A673 (cell line): ENCODE data around the gene ATP10A. TPM values are rescaled to one million over a fixed set of nuclear protein-coding genes. Genes with fewer than 3 reads are reported as not detected.
"Not testable (repeated sequence)": the region's sequence is repeated elsewhere in the genome, so short reads cannot be mapped to it uniquely, and the experiment has no call there.

Source experiments
- BruUV-seq: library from RNA; stranded (reverse); fragments of 400-500 nt; replicated peaks from 2 replicates; lab custom pipeline; 2021; lab: Mats Ljungman, UMichigan
- CTCF ChIA-PET: fragments of 300-600 bp; sonication (Branson Sonifier 250); formaldehyde crosslinking; loops from one replicate; lab custom pipeline; 2022; ENCODE audit warnings: antibody characterized with exemption; lab: Charles Lee
- POLR2A ChIA-PET: fragments of 300-600 bp; sonication (Branson Sonifier 250); formaldehyde crosslinking; loops from one replicate; lab custom pipeline; 2022; ENCODE audit warnings: antibody characterized with exemption; ENCODE audit not compliant: low non-redundant PET; lab: Charles Lee
- DNase-seq: peaks from one replicate; pipeline ENCODE4 v3.0.0-alpha.2; 2015; ENCODE audit warnings: low spot score
- H3K27ac ChIP-seq: fragments of 200-600 bp; sonication (generic); 2 replicates; pipeline ENCODE4 v1.5.1; 2016; ENCODE audit warnings: mixed run types, low read depth, mild to moderate bottlenecking, mixed read lengths, antibody characterized with exemption, low read length; ENCODE audit not compliant: poor library complexity, severe bottlenecking
- H3K27me3 ChIP-seq: fragments of 200-600 bp; sonication (generic); replicated peaks from 2 replicates; pipeline ENCODE4 v1.6.1; 2017; ENCODE audit warnings: mixed run types, low read depth, mild to moderate bottlenecking, mixed read lengths, antibody characterized with exemption, low read length; ENCODE audit not compliant: insufficient read depth, poor library complexity
- H3K36me3 ChIP-seq: fragments of 200-600 bp; sonication (generic); 2 replicates; pipeline ENCODE4 v1.6.1; 2016; ENCODE audit warnings: mixed run types, mild to moderate bottlenecking, mixed read lengths, antibody characterized with exemption, low read length; ENCODE audit not compliant: insufficient read depth, poor library complexity, severe bottlenecking
- H3K4me1 ChIP-seq: fragments of 200-600 bp; sonication (generic); 2 replicates; pipeline ENCODE4 v1.6.1; 2017; ENCODE audit warnings: mixed run types, mild to moderate bottlenecking, mixed read lengths, antibody characterized with exemption, low read length; ENCODE audit not compliant: insufficient read depth, poor library complexity, severe bottlenecking
- H3K4me3 ChIP-seq: fragments of 200-600 bp; sonication (generic); 2 replicates; pipeline ENCODE4 v1.5.1; 2016; ENCODE audit warnings: low read depth, mixed run types, mild to moderate bottlenecking, mixed read lengths, low read length; ENCODE audit not compliant: poor library complexity, severe bottlenecking
- H3K9me3 ChIP-seq: fragments of 200-600 bp; sonication (generic); 2 replicates; pipeline ENCODE4 v1.6.1; 2016; ENCODE audit warnings: mixed run types, low read depth, mild to moderate bottlenecking, mixed read lengths, antibody characterized with exemption, low read length; ENCODE audit not compliant: poor library complexity, severe bottlenecking
- EZH2 ChIP-seq: fragments of 200-600 bp; sonication (generic); IDR thresholded peaks from 2 replicates; pipeline ENCODE4 v1.6.1; 2017; ENCODE audit warnings: borderline replicate concordance, low read depth, mild to moderate bottlenecking, mixed read lengths, antibody characterized with exemption, low read length; ENCODE audit not compliant: poor library complexity, severe bottlenecking
- intact Hi-C: fragments of 100-400 bp; cut with micrococcal nuclease; formaldehyde crosslinking; loops from one replicate; pipeline ENCODE4 v1.10.0; 2022; ENCODE audit not compliant: unreplicated experiment
- total RNA-seq: library from RNA; stranded (reverse); gene quantifications from 2 replicates; pipeline ENCODE4 v1.2.3, GENCODE V29; 2021
- TF ChIP-seq, protein P1 (sequence below): fragments of 300-800, 200-600 bp; sonication (generic); conservative IDR thresholded peaks from 2 replicates; pipeline ENCODE4 v1.5.1; 2017; ENCODE audit warnings: low read depth, mild to moderate bottlenecking, antibody characterized with exemption, low read length, moderate library complexity, mixed read lengths

ATP10A gene
- total RNA-seq, 1 experiment from 2014 or later: not detected

DNA sequence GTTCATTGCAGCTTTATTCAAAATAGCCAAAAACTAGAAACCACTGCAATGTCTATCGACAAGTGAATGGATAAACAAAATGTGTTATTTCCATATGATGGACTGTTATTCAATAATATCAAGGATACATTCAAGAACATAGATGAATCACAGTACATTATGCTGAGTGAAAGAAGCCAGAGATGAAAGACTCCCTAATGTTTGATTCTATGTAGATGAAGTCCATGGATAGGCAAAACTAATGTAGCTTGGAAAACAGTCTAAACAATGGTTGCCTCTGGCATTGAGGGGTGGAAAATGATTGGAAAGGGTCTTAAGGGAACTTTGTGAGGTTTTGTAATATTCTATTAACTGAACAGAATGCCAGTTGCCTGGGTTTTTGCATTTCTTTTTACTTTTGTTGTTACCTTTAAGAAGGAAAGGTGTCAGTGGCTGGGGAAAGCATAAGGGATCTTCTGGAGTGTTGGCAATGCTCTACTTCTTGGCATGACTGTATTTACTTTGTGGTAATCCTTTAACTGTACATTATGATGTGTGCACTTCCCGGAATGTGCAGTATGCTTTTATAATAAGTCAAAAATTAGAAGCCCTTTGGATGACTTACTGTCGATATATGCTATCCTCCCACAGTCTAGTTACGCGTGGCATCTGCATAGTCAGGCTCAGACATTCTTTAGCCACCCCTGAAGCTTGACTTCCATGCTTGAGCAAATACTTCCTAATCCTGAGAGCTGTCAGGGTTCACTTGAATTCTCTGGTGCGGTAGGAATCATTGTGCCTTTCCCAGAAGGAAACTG lies 20.5 kb upstream of the ATP10A start:
- no TSS peak for BruUV-seq
- CTCF ChIA-PET: no interaction called here

DNA sequence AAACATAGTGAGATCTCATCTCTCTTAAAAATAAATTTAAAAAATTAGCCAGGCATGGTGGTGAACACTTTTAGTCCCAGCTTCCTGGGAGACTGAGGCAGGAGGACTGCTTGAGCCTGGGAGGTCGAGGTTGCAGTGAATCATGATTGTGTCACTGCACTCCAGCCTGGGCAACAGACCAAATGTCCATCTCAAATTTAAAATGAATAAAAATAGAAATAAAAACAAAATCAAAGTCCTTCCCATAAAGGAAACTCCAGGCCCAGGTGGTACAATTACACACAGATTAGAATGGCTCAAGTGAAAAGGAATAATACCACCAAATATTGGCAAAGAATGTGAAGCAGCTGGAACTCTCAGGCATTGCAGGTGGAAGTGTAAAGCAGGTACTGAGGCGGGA lies 19.3 kb upstream of the ATP10A start:
- H3K9me3 ChIP-seq: peaks cover 14% of the 10 kb centered on the region
- TF ChIP-seq EZH2: no peak
- TF ChIP-seq, protein P1, sequence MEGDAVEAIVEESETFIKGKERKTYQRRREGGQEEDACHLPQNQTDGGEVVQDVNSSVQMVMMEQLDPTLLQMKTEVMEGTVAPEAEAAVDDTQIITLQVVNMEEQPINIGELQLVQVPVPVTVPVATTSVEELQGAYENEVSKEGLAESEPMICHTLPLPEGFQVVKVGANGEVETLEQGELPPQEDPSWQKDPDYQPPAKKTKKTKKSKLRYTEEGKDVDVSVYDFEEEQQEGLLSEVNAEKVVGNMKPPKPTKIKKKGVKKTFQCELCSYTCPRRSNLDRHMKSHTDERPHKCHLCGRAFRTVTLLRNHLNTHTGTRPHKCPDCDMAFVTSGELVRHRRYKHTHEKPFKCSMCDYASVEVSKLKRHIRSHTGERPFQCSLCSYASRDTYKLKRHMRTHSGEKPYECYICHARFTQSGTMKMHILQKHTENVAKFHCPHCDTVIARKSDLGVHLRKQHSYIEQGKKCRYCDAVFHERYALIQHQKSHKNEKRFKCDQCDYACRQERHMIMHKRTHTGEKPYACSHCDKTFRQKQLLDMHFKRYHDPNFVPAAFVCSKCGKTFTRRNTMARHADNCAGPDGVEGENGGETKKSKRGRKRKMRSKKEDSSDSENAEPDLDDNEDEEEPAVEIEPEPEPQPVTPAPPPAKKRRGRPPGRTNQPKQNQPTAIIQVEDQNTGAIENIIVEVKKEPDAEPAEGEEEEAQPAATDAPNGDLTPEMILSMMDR: no peak
- intact Hi-C loops: no loop called here
- H3K27me3 ChIP-seq: no peaks in the 10 kb centered on the region
- H3K36me3 ChIP-seq: no peaks in the 10 kb centered on the region
- no peak for DNase-seq
- ChIA-PET POLR2A (no interaction called here), CTCF (no interaction called here)
- H3K4me3 ChIP-seq: no peak overlapping the region
- BruUV-seq: no TSS peak
- no peaks in the 10 kb centered on the region for H3K4me1 ChIP-seq
- H3K27ac ChIP-seq: no peak overlapping the region

More for the DNA sequence above, 20.5 kb upstream of the ATP10A start:
- POLR2A ChIA-PET: no interaction called here
- no peaks in the 10 kb centered on the region for H3K36me3 ChIP-seq
- H3K27me3 ChIP-seq: no peaks in the 10 kb centered on the region
- intact Hi-C loops: no loop called here
- DNase-seq: no peak
- TF ChIP-seq, protein P1: no peak
- no peak for TF ChIP-seq EZH2
- no peaks in the 10 kb centered on the region for H3K4me1 ChIP-seq
- peaks cover 14% of the 10 kb centered on the region for H3K9me3 ChIP-seq
- no peak overlapping the region for H3K27ac ChIP-seq
- H3K4me3 ChIP-seq: no peak overlapping the region

DNA sequence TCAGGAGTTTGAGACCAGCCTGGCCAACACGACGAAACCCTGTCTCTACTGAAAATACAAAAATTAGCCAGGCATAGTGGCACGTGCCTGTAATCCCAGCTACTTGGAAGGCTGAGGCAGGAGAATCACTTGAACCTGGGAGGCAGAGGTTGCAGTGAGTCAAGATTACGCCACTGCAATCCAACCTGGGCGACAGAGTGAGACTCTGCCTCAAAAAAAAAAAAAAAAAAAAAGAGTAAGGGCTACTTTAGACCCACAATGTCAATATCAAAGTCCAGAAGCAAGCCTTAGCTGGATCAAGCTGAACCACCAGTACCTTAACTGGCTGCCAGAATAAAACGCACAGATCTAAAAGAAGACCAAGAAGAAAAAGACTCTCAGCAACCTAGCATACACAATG lies 17.8 kb upstream of the ATP10A start:
- BruUV-seq, H3K36me3 ChIP-seq, H3K27ac ChIP-seq, H3K4me1 ChIP-seq, H3K27me3 ChIP-seq, H3K4me3 ChIP-seq, CTCF ChIA-PET, DNase-seq, intact Hi-C loops: not testable (repeated sequence)
- POLR2A ChIA-PET: interaction anchor here (0.6 kb wide), 1 partner anchor 935 kb away, joined by 5 read pairs; no protein-coding TSS in a partner anchor
- peaks cover 14% of the 10 kb centered on the region for H3K9me3 ChIP-seq
